Smooth muscle cell (in vitro differentiated cells): ENCODE measurements around the gene RARRES2. TPM values are rescaled to one million over a fixed set of nuclear protein-coding genes. Genes with fewer than 3 reads are reported as not detected.

Experiments used
- DNase-seq: peaks from one replicate; lab custom pipeline; 2025; ENCODE audit not compliant: unreplicated experiment; lab: John Stamatoyannopoulos, UW
- H2AFZ ChIP-seq: fragments of 200-600 bp; sonication (generic); 2 replicates; pipeline ENCODE4 v1.6.0; 2016; ENCODE audit warnings: antibody characterized with exemption, low read depth, mild to moderate bottlenecking
- H3F3A ChIP-seq: fragments of 200-600 bp; sonication (generic); 2 replicates; pipeline ENCODE4 v1.6.0; 2017; ENCODE audit warnings: antibody characterized with exemption, low read depth
- H3K27ac ChIP-seq: fragments of 200-600 bp; sonication (generic); 2 replicates; pipeline ENCODE4 v1.5.1; 2016; ENCODE audit warnings: low read depth, mild to moderate bottlenecking
- H3K27me3 ChIP-seq: fragments of 200-600 bp; sonication (generic); 2 replicates; pipeline ENCODE4 v1.6.1; 2016; ENCODE audit warnings: low read depth, mild to moderate bottlenecking
- H3K36me3 ChIP-seq: fragments of 200-600 bp; sonication (generic); 2 replicates; pipeline ENCODE4 v1.5.1; 2016; ENCODE audit warnings: low read depth
- H3K4me1 ChIP-seq: fragments of 200-600 bp; sonication (generic); 2 replicates; pipeline ENCODE4 v1.5.1; 2016; ENCODE audit warnings: low read depth
- H3K4me2 ChIP-seq: fragments of 200-600 bp; sonication (generic); 2 replicates; pipeline ENCODE4 v1.6.0; 2016; ENCODE audit warnings: mild to moderate bottlenecking
- H3K4me3 ChIP-seq: fragments of 200-600 bp; sonication (generic); 2 replicates; pipeline ENCODE4 v1.5.1; 2016; ENCODE audit warnings: mild to moderate bottlenecking
- H3K79me2 ChIP-seq: fragments of 200-600 bp; sonication (generic); 2 replicates; pipeline ENCODE4 v1.6.0; 2016; ENCODE audit warnings: low read depth, mild to moderate bottlenecking
- H3K9ac ChIP-seq: fragments of 200-600 bp; sonication (generic); 2 replicates; pipeline ENCODE4 v1.6.0; 2016; ENCODE audit warnings: low read depth
- H3K9me3 ChIP-seq: fragments of 200-600 bp; sonication (generic); replicated peaks from 2 replicates; pipeline ENCODE4 v1.5.1; 2016; ENCODE audit warnings: low read depth
- H4K20me1 ChIP-seq: fragments of 200-600 bp; sonication (generic); 2 replicates; pipeline ENCODE4 v1.6.0; 2016; ENCODE audit warnings: low read depth
- CTCF ChIP-seq: fragments of 200-600 bp; sonication (generic); IDR thresholded peaks from 2 replicates; pipeline ENCODE4 v1.5.1; 2017; ENCODE audit warnings: borderline replicate concordance, mild to moderate bottlenecking, antibody characterized with exemption; ENCODE audit not compliant: insufficient read depth, poor library complexity, severe bottlenecking
- WGBS: methylation state at CpG from one replicate; pipeline ENCODE4 v1.1.7; 2016; ENCODE audit warnings: low lambda C conversion rate; 5-methylcytosine and 5-hydroxymethylcytosine counted together
- polyA plus RNA-seq: library from polyadenylated mRNA; unstranded; fragments of >200 nt; fragmentation: Nextera tagmentation; extraction: Ambion mirVana; gene quantifications from 2 replicates; pipeline ENCODE4 v1.2.1, GENCODE V29; 2016
- total RNA-seq: library from RNA; depleted of rRNA; stranded (reverse); fragments of >200 nt; gene quantifications from 2 replicates; pipeline ENCODE4 v1.2.3, GENCODE V29; 2014

Gene RARRES2
- total RNA-seq (23.6 and 23.8 TPM in 2 replicates), polyA plus RNA-seq (31.8 and 37.5 TPM in 2 replicates)

GRCh38 chr7:150341263-150342120 is at the start of gene RARRES2:
TSS of gene RARRES2 (minus strand) at chr7:150341629. CDS start at chr7:150340609, 1,020 bp downstream.
- no peak within 1 kb of the TSS for H3K9ac ChIP-seq

GRCh38 chr7:150390205-150390604 is 48.8 kb upstream of the RARRES2 start:
- TF ChIP-seq CTCF, result no peak
- Histone ChIP-seq H4K20me1 (peaks cover 63% of the 10 kb centered on the region), H3K79me2 (peaks cover 4% of the 10 kb centered on the region), H2AFZ (no peak overlapping the region), H3K4me1 (peaks cover 16% of the 10 kb centered on the region), H3K27ac (no peak overlapping the region), H3K4me3 (no peak overlapping the region), H3K9ac (no peak overlapping the region), H3K9me3 (no peaks in the 10 kb centered on the region), H3F3A (no peaks in the 10 kb centered on the region), H3K36me3 (no peaks in the 10 kb centered on the region), H3K27me3 (no peaks in the 10 kb centered on the region), H3K4me2 (no peak overlapping the region)
- 88% methylated on average over 7 of the region's 7 CpGs for WGBS
- no peak for DNase-seq

More at GRCh38 chr7:150341263-150342120, at the start of gene RARRES2:
- no peak for TF ChIP-seq CTCF
- peak within 1 kb of the TSS; percentile 48 for H3K4me3 ChIP-seq
- H3K79me2 ChIP-seq, result no peaks in the 10 kb centered on the region
- peak within 1 kb of the TSS; percentile 87 for H3K4me2 ChIP-seq
- peaks cover 16% of the 10 kb centered on the region for H3K4me1 ChIP-seq
- H3F3A ChIP-seq, result no peaks in the 10 kb centered on the region
- no peak within 1 kb of the TSS for H3K27ac ChIP-seq
- H2AFZ ChIP-seq, result peak within 1 kb of the TSS; percentile 58
- H3K9me3 ChIP-seq, result no peaks in the 10 kb centered on the region
- no peaks in the 10 kb centered on the region for H4K20me1 ChIP-seq
- peaks cover 29% of the 10 kb centered on the region for H3K27me3 ChIP-seq
- no peak for DNase-seq
- 4% methylated on average over 27 of the region's 49 CpGs for WGBS
- H3K36me3 ChIP-seq, result no peaks in the 10 kb centered on the region

GRCh38 chr7:150389532-150389816 is 48.0 kb upstream of the RARRES2 start:
- H3K9me3 ChIP-seq, result no peaks in the 10 kb centered on the region
- peaks cover 23% of the 10 kb centered on the region for H3K4me1 ChIP-seq
- H4K20me1 ChIP-seq, result peaks cover 64% of the 10 kb centered on the region
- H3K4me3 ChIP-seq, result no peak overlapping the region
- no peak overlapping the region for H3K27ac ChIP-seq
- 96% methylated on average over 5 of the region's 5 CpGs for WGBS
- no peak for DNase-seq
- no peak overlapping the region for H2AFZ ChIP-seq
- H3K9ac ChIP-seq, result no peak overlapping the region
- no peaks in the 10 kb centered on the region for H3F3A ChIP-seq
- H3K36me3 ChIP-seq, result no peaks in the 10 kb centered on the region
- H3K79me2 ChIP-seq, result peaks cover 4% of the 10 kb centered on the region
- H3K4me2 ChIP-seq, result no peak overlapping the region
- H3K27me3 ChIP-seq, result no peaks in the 10 kb centered on the region
- no peak for TF ChIP-seq CTCF
